Esophagus muscularis mucosa (tissue), 4 donors: ENCODE data around the gene PRDM5.

Experiments used
- EP300 ChIP-seq: sonication (generic); formaldehyde crosslinking; IDR thresholded peaks from one replicate; pipeline ENCODE4 v1.6.1; 2017; ENCODE audit warnings: antibody characterized with exemption
- POLR2A ChIP-seq: fragments of 450-650 bp; IDR thresholded peaks from one replicate; pipeline ENCODE4 v1.6.1; 2017; ENCODE audit warnings: antibody characterized with exemption, moderate library complexity, mild to moderate bottlenecking, low read depth
- POLR2AphosphoS5 ChIP-seq, 2 donors: sonication (generic); formaldehyde crosslinking; IDR thresholded peaks; one replicate each; pipeline ENCODE4 v1.6.1; 2017; ENCODE audit warnings: antibody characterized with exemption in 2 of 2
- TF ChIP-seq, protein P1 (sequence below), 3 experiments: fragments of 200-600 bp in 2 of 3; fragments of 450-650 bp in 1 of 3; sonication (generic) in 2 of 3; IDR thresholded peaks; one replicate each; pipeline ENCODE4 v1.5.1; 2017 to 2019; ENCODE audit warnings: antibody characterized with exemption in 3 of 3, mild to moderate bottlenecking in 2 of 3, moderate library complexity in 1 of 3

- TF ChIP-seq POLR2A: no peak
- TF ChIP-seq, protein P1, sequence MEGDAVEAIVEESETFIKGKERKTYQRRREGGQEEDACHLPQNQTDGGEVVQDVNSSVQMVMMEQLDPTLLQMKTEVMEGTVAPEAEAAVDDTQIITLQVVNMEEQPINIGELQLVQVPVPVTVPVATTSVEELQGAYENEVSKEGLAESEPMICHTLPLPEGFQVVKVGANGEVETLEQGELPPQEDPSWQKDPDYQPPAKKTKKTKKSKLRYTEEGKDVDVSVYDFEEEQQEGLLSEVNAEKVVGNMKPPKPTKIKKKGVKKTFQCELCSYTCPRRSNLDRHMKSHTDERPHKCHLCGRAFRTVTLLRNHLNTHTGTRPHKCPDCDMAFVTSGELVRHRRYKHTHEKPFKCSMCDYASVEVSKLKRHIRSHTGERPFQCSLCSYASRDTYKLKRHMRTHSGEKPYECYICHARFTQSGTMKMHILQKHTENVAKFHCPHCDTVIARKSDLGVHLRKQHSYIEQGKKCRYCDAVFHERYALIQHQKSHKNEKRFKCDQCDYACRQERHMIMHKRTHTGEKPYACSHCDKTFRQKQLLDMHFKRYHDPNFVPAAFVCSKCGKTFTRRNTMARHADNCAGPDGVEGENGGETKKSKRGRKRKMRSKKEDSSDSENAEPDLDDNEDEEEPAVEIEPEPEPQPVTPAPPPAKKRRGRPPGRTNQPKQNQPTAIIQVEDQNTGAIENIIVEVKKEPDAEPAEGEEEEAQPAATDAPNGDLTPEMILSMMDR (IDR thresholded peaks at IDR 0.05): no peak
- TF ChIP-seq EP300: no peak
- no peak for TF ChIP-seq POLR2AphosphoS5 (IDR thresholded peaks at IDR 0.05)
Measured at GRCh38 chr4:120709991-120710390, 212.5 kb downstream of the PRDM5 start.
